ENCODE data around the gene TMEM141.

The TMEM141 gene

DNA sequence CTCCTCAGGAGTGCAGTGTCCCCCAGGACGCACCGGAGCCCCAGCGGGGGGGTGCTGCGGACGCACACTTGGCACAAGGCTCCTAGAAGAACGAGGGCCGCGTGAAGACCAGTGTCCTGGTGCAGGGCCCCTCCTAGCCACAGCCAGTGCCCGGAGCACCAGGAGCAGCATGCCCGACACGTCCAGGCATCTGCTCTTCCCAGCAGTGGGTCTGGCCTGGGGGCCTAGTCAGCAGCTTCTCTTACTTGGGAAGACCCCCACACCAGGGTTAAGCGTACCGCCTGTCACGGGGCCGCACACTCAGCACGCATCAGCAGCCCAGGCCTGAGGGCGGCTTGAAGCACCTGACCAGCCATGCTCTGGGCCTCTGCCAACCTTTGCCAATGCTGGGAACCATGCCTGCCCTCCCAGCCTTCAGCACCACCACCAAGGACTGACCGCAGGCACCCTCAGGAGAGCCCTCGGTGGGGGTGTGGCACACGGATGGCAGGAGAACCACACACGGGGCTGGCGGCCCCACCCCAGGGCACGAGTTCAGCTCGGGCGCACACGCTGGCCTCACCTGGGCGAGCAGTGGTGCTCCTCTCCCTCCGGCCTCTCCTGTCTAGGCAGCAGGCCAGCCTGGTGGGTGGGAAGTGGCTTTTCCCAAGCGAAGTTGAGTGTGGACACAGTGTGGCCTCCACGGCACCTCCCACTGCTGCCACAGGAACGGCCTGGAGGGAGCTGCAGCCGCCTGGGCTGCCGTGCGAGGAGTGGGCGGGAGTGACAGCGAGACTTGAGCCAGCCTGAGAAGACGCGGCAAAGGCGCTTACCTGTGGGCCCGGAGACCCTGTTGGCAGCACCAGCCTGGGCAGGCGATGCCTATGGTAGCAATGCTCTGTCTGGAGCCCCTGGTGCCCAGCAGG is 39.1 kb downstream of the TMEM141 start:
- Histone ChIP-seq H3K4ac (ENCODE audit: low read length) (no peak overlapping the region), H2AK5ac (ENCODE audit: low read depth, low read length) (no peak overlapping the region), H3K9ac (ENCODE audit: low read depth, low read length, poor library complexity) (no peak overlapping the region), H3K27ac (replicated peaks; ENCODE audit: low read length) (no peak overlapping the region), H3K4me3 (ENCODE audit: low read length in 2 of 2) (no peak overlapping the region), H3K27me3 (ENCODE audit: control insufficient read depth in 3 of 3, insufficient read depth in 3 of 3, low read depth in 1 of 3, low read length in 3 of 3) (no peaks in the 10 kb centered on the region), H3K4me2 (ENCODE audit: insufficient read depth, low read length, poor library complexity, severe bottlenecking) (no peak overlapping the region), H3K18ac (ENCODE audit: low read length) (no peak overlapping the region), H4K91ac (ENCODE audit: low read depth, low read length, poor library complexity) (no peak overlapping the region), H3K14ac (ENCODE audit: low read length) (no peak overlapping the region), H3K9me3 (replicated peaks in 1 of 2; ENCODE audit: control insufficient read depth in 2 of 2, insufficient read depth in 1 of 2, low read depth in 1 of 2, low read length in 2 of 2) (no peaks in the 10 kb centered on the region), H2AFZ (ENCODE audit: low read length) (no peak overlapping the region), H2BK12ac (ENCODE audit: low read length) (no peak overlapping the region), H3K36me3 (replicated peaks in 1 of 2; ENCODE audit: control insufficient read depth in 2 of 2, insufficient read depth in 2 of 2, low read length in 2 of 2) (peaks cover 70 to 84% of the 10 kb centered on the region in 2 donors), H2BK120ac (ENCODE audit: low read depth, low read length) (no peak overlapping the region), H2BK15ac (ENCODE audit: low read length) (no peak overlapping the region), H4K8ac (ENCODE audit: low read depth, low read length) (no peak overlapping the region), H3K79me1 (ENCODE audit: low read depth, low read length) (peaks cover 13% of the 10 kb centered on the region), H3K4me1 (ENCODE audit: control insufficient read depth in 2 of 2, insufficient read depth in 1 of 2, low read depth in 1 of 2, low read length in 2 of 2) (no peaks in the 10 kb centered on the region), H2BK5ac (ENCODE audit: low read length) (no peak overlapping the region), H3K23ac (ENCODE audit: low read depth, low read length, poor library complexity) (peak overlapping the region; percentile 10)
- DNase-seq (ENCODE audit: low spot score), result no peak
- no CpG with 5 or more reads among the region's 41 CpGs for WGBS, 2 donors (ENCODE audit: extremely low coverage in 2 of 2, insufficient read length in 2 of 2, insufficient replicate concordance in 1 of 2)

DNA sequence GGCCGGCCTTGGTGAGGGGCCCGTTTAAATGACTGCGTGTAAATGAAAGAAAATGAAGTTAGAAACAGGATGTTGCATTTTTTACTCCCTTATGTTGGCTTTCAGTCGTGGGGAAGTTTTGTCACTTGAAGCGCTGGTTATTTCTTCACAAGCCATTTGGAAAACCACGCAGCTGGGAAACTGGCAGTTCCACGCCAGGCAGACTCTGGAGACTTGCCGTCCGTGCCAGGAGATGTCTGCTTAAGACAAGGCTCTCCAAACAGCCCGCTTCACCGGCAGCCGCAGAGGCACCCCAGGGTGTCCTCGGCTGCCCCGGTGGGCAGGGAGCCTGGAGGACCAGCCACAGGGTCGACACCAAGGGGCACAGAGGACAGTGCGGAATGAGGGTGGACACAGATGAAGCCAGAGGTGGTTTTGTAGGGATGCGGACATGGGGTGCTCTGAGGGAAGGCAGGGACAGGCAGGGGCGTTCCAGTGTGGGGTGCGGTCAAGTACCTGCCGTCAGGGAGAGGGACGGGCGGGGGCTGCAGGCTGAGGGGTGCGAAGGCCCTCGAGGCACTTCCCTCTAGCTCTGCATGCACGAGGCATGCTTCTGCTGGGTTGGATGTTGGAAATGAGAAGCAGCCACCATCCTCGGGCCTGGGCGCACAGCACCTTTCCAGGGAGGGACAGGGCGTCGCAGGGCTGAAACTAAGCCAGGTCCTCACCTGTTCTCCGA is 40.0 kb downstream of the TMEM141 start:
- Histone ChIP-seq H3K27ac (replicated peaks; ENCODE audit: low read length) (no peak overlapping the region), H3K4me1 (ENCODE audit: control insufficient read depth in 2 of 2, insufficient read depth in 1 of 2, low read depth in 1 of 2, low read length in 2 of 2) (no peaks in the 10 kb centered on the region), H2BK12ac (ENCODE audit: low read length) (no peak overlapping the region), H3K18ac (ENCODE audit: low read length) (no peak overlapping the region), H4K8ac (ENCODE audit: low read depth, low read length) (no peak overlapping the region), H3K27me3 (ENCODE audit: control insufficient read depth in 3 of 3, insufficient read depth in 3 of 3, low read depth in 1 of 3, low read length in 3 of 3) (no peaks in the 10 kb centered on the region), H3K4me3 (ENCODE audit: low read length in 2 of 2) (peak overlapping the region in 1 of 2 donors; percentile 16), H3K4ac (ENCODE audit: low read length) (no peak overlapping the region), H2AFZ (ENCODE audit: low read length) (no peak overlapping the region), H4K91ac (ENCODE audit: low read depth, low read length, poor library complexity) (no peak overlapping the region), H3K9ac (ENCODE audit: low read depth, low read length, poor library complexity) (peak overlapping the region; percentile 14), H2AK5ac (ENCODE audit: low read depth, low read length) (no peak overlapping the region), H3K9me3 (replicated peaks in 1 of 2; ENCODE audit: control insufficient read depth in 2 of 2, insufficient read depth in 1 of 2, low read depth in 1 of 2, low read length in 2 of 2) (no peaks in the 10 kb centered on the region), H2BK15ac (ENCODE audit: low read length) (no peak overlapping the region), H3K79me1 (ENCODE audit: low read depth, low read length) (peaks cover 9% of the 10 kb centered on the region), H3K4me2 (ENCODE audit: insufficient read depth, low read length, poor library complexity, severe bottlenecking) (no peak overlapping the region), H2BK5ac (ENCODE audit: low read length) (no peak overlapping the region), H3K23ac (ENCODE audit: low read depth, low read length, poor library complexity) (no peak overlapping the region), H3K14ac (ENCODE audit: low read length) (no peak overlapping the region), H2BK120ac (ENCODE audit: low read depth, low read length) (no peak overlapping the region), H3K36me3 (replicated peaks in 1 of 2; ENCODE audit: control insufficient read depth in 2 of 2, insufficient read depth in 2 of 2, low read length in 2 of 2) (peaks cover 63 to 84% of the 10 kb centered on the region in 2 donors)
- WGBS, 2 donors (ENCODE audit: extremely low coverage in 2 of 2, insufficient read length in 2 of 2, insufficient replicate concordance in 1 of 2), result no CpG with 5 or more reads among the region's 30 CpGs
- DNase-seq (ENCODE audit: low spot score), result no peak

DNA sequence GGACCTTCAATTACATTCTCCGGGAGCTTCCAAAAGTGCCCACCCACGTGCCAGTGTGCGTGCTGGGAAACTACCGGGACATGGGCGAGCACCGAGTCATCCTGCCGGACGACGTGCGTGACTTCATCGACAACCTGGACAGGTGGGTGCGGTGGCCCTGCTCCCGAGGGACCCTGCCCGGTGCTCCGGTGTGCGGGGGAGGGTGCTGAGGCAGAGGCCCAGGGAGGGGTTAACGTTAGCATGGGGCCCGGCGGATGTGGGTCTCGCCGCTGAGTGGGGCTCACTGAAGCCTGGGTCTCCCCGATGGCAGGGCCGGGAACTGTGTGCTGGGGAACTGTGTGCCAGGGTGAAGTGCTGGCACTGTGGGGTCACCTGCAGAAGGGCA is 40.6 kb downstream of the TMEM141 start:
- H3K27me3 ChIP-seq (ENCODE audit: control insufficient read depth in 3 of 3, insufficient read depth in 3 of 3, low read depth in 1 of 3, low read length in 3 of 3), result no peaks in the 10 kb centered on the region
- H3K4me2 ChIP-seq (ENCODE audit: insufficient read depth, low read length, poor library complexity, severe bottlenecking), result no peak overlapping the region
- no peak overlapping the region for H3K14ac ChIP-seq (ENCODE audit: low read length)
- no peaks in the 10 kb centered on the region for H3K9me3 ChIP-seq (replicated peaks in 1 of 2; ENCODE audit: control insufficient read depth in 2 of 2, insufficient read depth in 1 of 2, low read depth in 1 of 2, low read length in 2 of 2)
- H4K91ac ChIP-seq (ENCODE audit: low read depth, low read length, poor library complexity), result no peak overlapping the region
- peak overlapping the region; percentile 52 for H3K23ac ChIP-seq (ENCODE audit: low read depth, low read length, poor library complexity)
- no peak overlapping the region for H2BK120ac ChIP-seq (ENCODE audit: low read depth, low read length)
- H4K8ac ChIP-seq (ENCODE audit: low read depth, low read length), result no peak overlapping the region
- H2AK5ac ChIP-seq (ENCODE audit: low read depth, low read length), result no peak overlapping the region
- no peak overlapping the region for H2BK15ac ChIP-seq (ENCODE audit: low read length)
- no peak overlapping the region for H3K4ac ChIP-seq (ENCODE audit: low read length)
- peaks cover 5% of the 10 kb centered on the region for H3K79me1 ChIP-seq (ENCODE audit: low read depth, low read length)
- no peak overlapping the region for H2BK5ac ChIP-seq (ENCODE audit: low read length)
- no peak overlapping the region for H3K27ac ChIP-seq (replicated peaks; ENCODE audit: low read length)
- H3K4me1 ChIP-seq (ENCODE audit: control insufficient read depth in 2 of 2, insufficient read depth in 1 of 2, low read depth in 1 of 2, low read length in 2 of 2), result no peaks in the 10 kb centered on the region
- no peak overlapping the region for H3K9ac ChIP-seq (ENCODE audit: low read depth, low read length, poor library complexity)
- no CpG with 5 or more reads among the region's 23 CpGs for WGBS, 2 donors (ENCODE audit: extremely low coverage in 2 of 2, insufficient read length in 2 of 2, insufficient replicate concordance in 1 of 2)
- no peak for DNase-seq (ENCODE audit: low spot score)
- peak overlapping the region in 1 of 2 donors; percentile 52 for H3K4me3 ChIP-seq (ENCODE audit: low read length in 2 of 2)
- no peak overlapping the region for H3K18ac ChIP-seq (ENCODE audit: low read length)
- H2BK12ac ChIP-seq (ENCODE audit: low read length), result no peak overlapping the region
- peaks cover 63 to 84% of the 10 kb centered on the region in 2 donors for H3K36me3 ChIP-seq (replicated peaks in 1 of 2; ENCODE audit: control insufficient read depth in 2 of 2, insufficient read depth in 2 of 2, low read length in 2 of 2)
- no peak overlapping the region for H2AFZ ChIP-seq (ENCODE audit: low read length)

DNA sequence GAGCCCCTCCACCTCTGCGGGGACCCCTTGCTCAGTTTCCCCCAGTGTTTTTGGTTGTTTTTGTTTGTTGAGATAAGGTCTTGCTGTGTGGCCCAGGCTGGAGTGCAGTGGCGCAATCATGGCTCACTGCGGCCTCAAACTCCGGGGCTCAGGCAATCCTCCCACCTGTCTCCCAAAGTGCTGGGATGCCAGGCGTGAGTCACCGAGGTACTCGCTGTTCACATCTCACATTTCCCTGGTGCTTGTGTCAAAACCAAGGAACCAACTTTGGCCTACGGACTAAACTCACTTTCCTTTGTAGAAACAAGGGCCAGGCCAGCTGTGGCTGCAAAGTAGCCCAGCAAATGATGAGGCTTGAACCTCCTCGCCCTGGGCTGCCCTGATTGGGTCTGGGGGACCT is 41.4 kb downstream of the TMEM141 start:
- Histone ChIP-seq H3K27ac (replicated peaks; ENCODE audit: low read length) (no peak overlapping the region), H3K4me1 (ENCODE audit: control insufficient read depth in 2 of 2, insufficient read depth in 1 of 2, low read depth in 1 of 2, low read length in 2 of 2) (no peaks in the 10 kb centered on the region), H2AFZ (ENCODE audit: low read length) (no peak overlapping the region), H3K4ac (ENCODE audit: low read length) (no peak overlapping the region), H2BK120ac (ENCODE audit: low read depth, low read length) (no peak overlapping the region), H4K8ac (ENCODE audit: low read depth, low read length) (no peak overlapping the region), H2BK5ac (ENCODE audit: low read length) (no peak overlapping the region), H2BK12ac (ENCODE audit: low read length) (no peak overlapping the region), H3K4me2 (ENCODE audit: insufficient read depth, low read length, poor library complexity, severe bottlenecking) (no peak overlapping the region), H3K9ac (ENCODE audit: low read depth, low read length, poor library complexity) (no peak overlapping the region), H3K23ac (ENCODE audit: low read depth, low read length, poor library complexity) (no peak overlapping the region), H4K91ac (ENCODE audit: low read depth, low read length, poor library complexity) (no peak overlapping the region), H2AK5ac (ENCODE audit: low read depth, low read length) (no peak overlapping the region), H3K27me3 (ENCODE audit: control insufficient read depth in 3 of 3, insufficient read depth in 3 of 3, low read depth in 1 of 3, low read length in 3 of 3) (no peaks in the 10 kb centered on the region), H3K14ac (ENCODE audit: low read length) (no peak overlapping the region), H3K9me3 (replicated peaks in 1 of 2; ENCODE audit: control insufficient read depth in 2 of 2, insufficient read depth in 1 of 2, low read depth in 1 of 2, low read length in 2 of 2) (no peaks in the 10 kb centered on the region), H3K18ac (ENCODE audit: low read length) (no peak overlapping the region), H3K36me3 (replicated peaks in 1 of 2; ENCODE audit: control insufficient read depth in 2 of 2, insufficient read depth in 2 of 2, low read length in 2 of 2) (peaks cover 59 to 82% of the 10 kb centered on the region in 2 donors), H3K79me1 (ENCODE audit: low read depth, low read length) (peaks cover 7% of the 10 kb centered on the region), H2BK15ac (ENCODE audit: low read length) (no peak overlapping the region), H3K4me3 (ENCODE audit: low read length in 2 of 2) (peak overlapping the region in 1 of 2 donors; percentile 25)
- WGBS, 2 donors (ENCODE audit: extremely low coverage in 2 of 2, insufficient read length in 2 of 2, insufficient replicate concordance in 1 of 2), result no CpG with 5 or more reads among the region's 9 CpGs
- no peak for DNase-seq (ENCODE audit: low spot score)
